GM06990 (cell line): ENCODE measurements around the gene VPS33A.

Source experiments
- DNase-seq: peaks from one replicate; pipeline ENCODE4 v3.0.0-alpha.2; 2011; ENCODE audit not compliant: insufficient read length; ENCODE audit errors: extremely low read depth
- H3K27me3 ChIP-seq: replicated peaks from 2 replicates; pipeline ENCODE4 v1.6.0; 2011; ENCODE audit warnings: low read length; ENCODE audit not compliant: control insufficient read depth, insufficient read depth
- H3K36me3 ChIP-seq: 2 replicates; pipeline ENCODE4 v1.5.1; 2011; ENCODE audit warnings: low read length; ENCODE audit not compliant: control insufficient read depth, insufficient read depth
- H3K4me3 ChIP-seq: replicated peaks from 2 replicates; pipeline ENCODE4 v1.5.1; 2011; ENCODE audit warnings: low read depth, mild to moderate bottlenecking, control low read depth, low read length
- TF ChIP-seq, protein P1 (sequence below): IDR thresholded peaks from 2 replicates; pipeline ENCODE4 v1.5.1; 2011; ENCODE audit warnings: low read length, control low read depth, mild to moderate bottlenecking, inconsistent platforms; ENCODE audit not compliant: insufficient read depth, poor library complexity, severe bottlenecking

The VPS33A gene

DNA sequence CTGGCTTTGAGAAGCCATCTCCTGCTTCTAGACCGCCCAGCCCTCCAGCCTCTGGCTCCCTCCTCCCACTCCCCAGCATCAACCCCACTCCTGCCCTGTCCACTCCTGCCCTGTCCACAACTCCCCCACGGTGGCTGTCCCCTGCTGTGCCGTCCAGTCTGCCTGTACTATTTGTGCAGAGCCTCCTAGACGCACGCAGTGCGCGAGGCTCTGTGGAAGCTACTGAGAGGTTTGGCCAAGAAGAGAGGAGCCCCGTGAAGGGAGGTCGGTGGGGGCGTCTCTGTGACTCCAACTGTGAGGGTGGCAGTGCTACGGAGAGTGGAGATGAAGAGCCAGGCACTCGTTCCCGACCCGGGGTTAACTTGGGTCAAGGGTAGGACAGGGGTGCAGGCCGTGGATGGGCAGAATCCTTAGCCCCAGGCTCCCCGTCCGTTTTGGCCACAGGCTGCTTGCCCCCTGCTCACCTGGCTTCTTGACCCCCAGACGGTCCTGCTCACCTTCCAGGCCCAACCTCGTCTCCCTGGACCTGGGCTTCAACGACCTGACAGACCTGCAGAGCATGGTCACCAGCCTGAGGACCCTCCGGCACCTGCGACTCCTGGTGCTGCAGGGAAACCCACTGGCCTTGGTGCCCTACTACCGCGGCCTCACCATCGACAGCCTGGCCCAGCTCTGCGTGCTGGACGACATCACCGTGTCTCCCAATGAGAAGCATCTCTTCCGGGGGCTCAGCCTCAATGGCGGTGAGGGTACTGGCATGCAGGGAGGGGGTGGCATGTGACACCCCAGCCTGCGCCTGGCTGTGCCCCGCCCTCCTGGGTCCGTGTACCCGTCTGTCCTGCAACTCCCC is 76.4 kb downstream of the VPS33A start:
- H3K36me3 ChIP-seq: no peaks in the 10 kb centered on the region
- no peak for DNase-seq
- no peaks in the 10 kb centered on the region for H3K27me3 ChIP-seq
- H3K4me3 ChIP-seq: no peak overlapping the region
- TF ChIP-seq, protein P1, sequence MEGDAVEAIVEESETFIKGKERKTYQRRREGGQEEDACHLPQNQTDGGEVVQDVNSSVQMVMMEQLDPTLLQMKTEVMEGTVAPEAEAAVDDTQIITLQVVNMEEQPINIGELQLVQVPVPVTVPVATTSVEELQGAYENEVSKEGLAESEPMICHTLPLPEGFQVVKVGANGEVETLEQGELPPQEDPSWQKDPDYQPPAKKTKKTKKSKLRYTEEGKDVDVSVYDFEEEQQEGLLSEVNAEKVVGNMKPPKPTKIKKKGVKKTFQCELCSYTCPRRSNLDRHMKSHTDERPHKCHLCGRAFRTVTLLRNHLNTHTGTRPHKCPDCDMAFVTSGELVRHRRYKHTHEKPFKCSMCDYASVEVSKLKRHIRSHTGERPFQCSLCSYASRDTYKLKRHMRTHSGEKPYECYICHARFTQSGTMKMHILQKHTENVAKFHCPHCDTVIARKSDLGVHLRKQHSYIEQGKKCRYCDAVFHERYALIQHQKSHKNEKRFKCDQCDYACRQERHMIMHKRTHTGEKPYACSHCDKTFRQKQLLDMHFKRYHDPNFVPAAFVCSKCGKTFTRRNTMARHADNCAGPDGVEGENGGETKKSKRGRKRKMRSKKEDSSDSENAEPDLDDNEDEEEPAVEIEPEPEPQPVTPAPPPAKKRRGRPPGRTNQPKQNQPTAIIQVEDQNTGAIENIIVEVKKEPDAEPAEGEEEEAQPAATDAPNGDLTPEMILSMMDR: no peak

DNA sequence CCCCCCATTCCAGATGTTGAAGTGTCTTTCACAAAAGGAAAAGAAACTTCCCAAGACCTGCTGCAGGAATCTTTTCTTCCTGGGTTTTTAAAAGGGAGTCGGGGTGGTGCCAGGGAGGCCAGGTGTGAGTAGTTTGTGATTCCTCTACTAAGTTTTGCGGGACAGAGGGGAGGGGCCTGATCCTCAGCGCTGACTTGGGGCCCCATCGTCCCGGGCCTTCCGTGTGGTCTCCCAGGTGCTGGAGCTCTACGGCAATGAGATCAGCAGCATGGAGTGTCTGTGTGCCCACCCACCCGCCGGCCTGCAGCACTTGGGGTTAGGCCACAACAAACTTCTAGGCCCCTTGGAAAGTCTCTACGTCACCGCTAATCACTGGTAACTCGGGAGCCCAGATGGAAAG is 78.8 kb downstream of the VPS33A start:
- H3K4me3 ChIP-seq: no peak overlapping the region
- no peaks in the 10 kb centered on the region for H3K36me3 ChIP-seq
- H3K27me3 ChIP-seq: no peaks in the 10 kb centered on the region; the same call in 1 of the 2 replicates
- no peak for DNase-seq
- TF ChIP-seq, protein P1: no peak

DNA sequence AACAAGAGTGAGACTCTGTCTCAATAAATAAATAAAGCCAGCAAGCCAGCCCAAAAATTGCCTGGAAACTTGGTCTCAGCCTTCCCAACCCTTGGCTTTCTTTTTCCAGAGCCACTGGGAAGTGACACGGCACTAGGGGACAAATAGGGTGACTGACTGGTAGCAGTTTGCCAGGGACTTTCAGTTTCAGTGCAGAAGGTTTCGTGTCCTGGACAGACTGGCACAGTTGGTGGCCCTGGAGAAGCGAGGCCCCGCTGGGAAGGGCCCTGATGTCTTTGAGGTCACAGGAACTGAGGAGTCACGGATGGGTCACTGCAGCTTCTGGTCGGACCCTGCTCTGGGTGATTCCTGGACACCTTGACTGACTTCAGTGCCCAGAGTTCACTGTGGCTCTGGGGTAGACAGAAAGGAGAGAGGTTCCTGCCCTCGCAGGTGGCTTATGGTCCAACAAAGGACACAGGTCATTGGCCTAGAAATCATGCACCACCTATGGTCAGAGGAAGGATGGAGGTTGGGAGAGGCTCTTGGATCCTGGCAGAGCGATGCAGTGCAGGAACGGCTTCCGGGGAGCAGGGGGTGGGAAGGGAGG is 80.7 kb downstream of the VPS33A start:
- Histone ChIP-seq H3K27me3 (no peaks in the 10 kb centered on the region; the same call in 1 of the 2 replicates), H3K4me3 (no peak overlapping the region), H3K36me3 (no peaks in the 10 kb centered on the region)
- TF ChIP-seq, protein P1: no peak
- DNase-seq: no peak

DNA sequence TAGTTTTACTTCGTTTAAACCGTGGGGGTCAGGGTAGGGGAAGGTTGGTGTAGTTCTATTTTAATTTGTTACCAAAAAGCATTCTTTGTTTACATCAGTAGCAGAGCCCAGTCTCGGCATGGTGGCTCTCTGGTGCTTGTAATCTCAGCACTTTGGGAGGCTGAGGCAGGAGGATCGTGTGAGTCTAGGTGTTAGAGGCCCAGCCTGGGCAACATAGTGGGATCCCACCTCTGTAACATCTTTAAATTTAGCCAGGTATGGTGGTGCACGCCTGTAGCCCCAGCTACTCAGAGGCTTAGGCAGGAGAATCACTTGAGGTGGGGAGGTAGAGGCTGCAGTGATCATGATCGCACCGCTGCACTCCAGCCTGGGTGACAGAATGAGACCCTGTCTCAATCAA is 81.2 kb downstream of the VPS33A start:
- no peaks in the 10 kb centered on the region for H3K36me3 ChIP-seq
- H3K4me3 ChIP-seq: no peak overlapping the region
- TF ChIP-seq, protein P1: no peak
- no peaks in the 10 kb centered on the region; the same call in none of the 2 replicates for H3K27me3 ChIP-seq
- DNase-seq: no peak

DNA sequence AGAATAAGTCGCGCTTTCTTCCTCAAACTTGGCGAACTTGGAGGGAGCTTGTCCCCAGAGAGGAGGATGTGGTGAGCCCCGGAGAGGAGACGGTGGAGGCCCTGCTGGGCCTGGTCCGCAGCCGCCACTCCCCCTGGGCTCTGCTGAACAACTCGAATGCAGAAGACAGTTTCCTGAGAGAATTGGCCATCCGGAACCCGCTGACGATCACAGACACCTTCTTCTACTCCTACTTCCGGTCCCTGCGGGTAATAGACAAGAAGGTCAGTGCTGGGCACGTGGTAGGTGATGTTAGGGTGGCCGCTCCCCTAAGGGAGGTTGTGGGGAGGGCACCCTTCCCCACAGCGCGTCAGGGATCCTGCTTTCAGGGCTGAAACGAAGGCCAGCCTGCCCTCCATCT is 81.8 kb downstream of the VPS33A start:
- peak; percentile 32 for DNase-seq
- no peak overlapping the region for H3K4me3 ChIP-seq
- H3K36me3 ChIP-seq: no peaks in the 10 kb centered on the region
- TF ChIP-seq, protein P1: no peak
- no peaks in the 10 kb centered on the region; the same call in none of the 2 replicates for H3K27me3 ChIP-seq
